ENCODE measurements around the gene MEGF6. TPM values are rescaled to one million over a fixed set of nuclear protein-coding genes. Genes with fewer than 3 reads are reported as not detected.
A peak's percentile ranks its signal among the peaks of the same experiment; 100 is the strongest.

Gene MEGF6
- total and polyA plus RNA-seq, 4 donors = 17.7 to 54.2 (median 48.2) TPM

DNA sequence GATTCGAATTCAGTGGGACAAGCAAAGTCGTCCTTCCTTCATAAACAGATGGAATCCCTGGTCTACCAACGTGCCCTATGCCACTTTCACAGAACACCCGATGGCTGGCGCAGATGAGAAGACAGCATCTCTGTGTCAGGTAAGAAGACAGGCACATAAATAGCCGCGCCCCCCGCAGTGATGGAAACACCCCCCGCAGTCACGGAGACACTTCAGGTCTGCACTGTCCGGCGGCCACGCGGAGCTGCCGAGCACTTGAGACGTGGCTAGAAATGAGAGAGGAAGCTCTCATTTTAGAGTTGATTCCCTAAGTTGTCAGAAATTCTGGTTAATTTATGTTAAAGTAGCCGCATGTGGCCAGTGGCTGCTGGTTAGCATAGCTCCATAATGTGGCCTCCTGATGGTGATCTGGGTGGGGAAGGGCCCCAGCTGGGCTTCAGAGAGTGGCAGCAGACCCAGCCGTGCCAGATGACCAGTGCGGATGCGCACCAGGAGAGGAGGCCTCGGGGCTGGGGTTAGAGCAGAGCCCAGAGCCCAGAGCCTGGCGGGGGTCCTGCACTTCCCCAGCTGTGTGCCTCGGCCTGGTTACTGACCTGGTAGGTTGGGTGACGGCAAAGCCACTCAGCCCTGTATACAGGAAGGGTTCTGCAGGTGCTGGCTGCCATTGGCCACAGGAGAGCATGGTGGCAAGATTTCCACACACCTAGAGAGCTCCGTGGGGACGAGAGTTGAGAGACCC lies 16.4 kb upstream of the MEGF6 start:
- TF ChIP-seq, protein P1, sequence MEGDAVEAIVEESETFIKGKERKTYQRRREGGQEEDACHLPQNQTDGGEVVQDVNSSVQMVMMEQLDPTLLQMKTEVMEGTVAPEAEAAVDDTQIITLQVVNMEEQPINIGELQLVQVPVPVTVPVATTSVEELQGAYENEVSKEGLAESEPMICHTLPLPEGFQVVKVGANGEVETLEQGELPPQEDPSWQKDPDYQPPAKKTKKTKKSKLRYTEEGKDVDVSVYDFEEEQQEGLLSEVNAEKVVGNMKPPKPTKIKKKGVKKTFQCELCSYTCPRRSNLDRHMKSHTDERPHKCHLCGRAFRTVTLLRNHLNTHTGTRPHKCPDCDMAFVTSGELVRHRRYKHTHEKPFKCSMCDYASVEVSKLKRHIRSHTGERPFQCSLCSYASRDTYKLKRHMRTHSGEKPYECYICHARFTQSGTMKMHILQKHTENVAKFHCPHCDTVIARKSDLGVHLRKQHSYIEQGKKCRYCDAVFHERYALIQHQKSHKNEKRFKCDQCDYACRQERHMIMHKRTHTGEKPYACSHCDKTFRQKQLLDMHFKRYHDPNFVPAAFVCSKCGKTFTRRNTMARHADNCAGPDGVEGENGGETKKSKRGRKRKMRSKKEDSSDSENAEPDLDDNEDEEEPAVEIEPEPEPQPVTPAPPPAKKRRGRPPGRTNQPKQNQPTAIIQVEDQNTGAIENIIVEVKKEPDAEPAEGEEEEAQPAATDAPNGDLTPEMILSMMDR (IDR thresholded peaks at IDR 0.05; ENCODE audit: control extremely low read depth, extremely low read depth) = no peak
- Histone ChIP-seq H3K4me1 (ENCODE audit: control insufficient read depth in 5 of 5, insufficient read depth in 5 of 5, low read length in 5 of 5) (peaks cover 6 to 22% (median 7%) of the 10 kb centered on the region in 5 donors), H3K9me3 (ENCODE audit: control insufficient read depth in 4 of 4, insufficient read depth in 3 of 4, low read length in 3 of 4) (no peaks in the 10 kb centered on the region), H3K9ac (ENCODE audit: insufficient read depth in 1 of 2, low read length in 2 of 2) (no peak overlapping the region), H3K27me3 (ENCODE audit: control insufficient read depth in 3 of 3, insufficient read depth in 3 of 3, low read length in 2 of 3) (no peaks in the 10 kb centered on the region), H3K36me3 (ENCODE audit: control insufficient read depth in 4 of 4, insufficient read depth in 4 of 4, low read length in 4 of 4) (peaks cover 11 to 47% (median 21%) of the 10 kb centered on the region in 4 donors), H3K4me3 (no peak overlapping the region), H3K27ac (ENCODE audit: low read depth in 1 of 2, low read length in 1 of 2) (no peak overlapping the region)
- DNase-seq = no peak
- no peak for ATAC-seq (ENCODE audit: insufficient read depth, low FRiP score)
- 96 to 97% methylated on average over 26 of the region's 26 CpGs for WGBS, 2 donors

DNA sequence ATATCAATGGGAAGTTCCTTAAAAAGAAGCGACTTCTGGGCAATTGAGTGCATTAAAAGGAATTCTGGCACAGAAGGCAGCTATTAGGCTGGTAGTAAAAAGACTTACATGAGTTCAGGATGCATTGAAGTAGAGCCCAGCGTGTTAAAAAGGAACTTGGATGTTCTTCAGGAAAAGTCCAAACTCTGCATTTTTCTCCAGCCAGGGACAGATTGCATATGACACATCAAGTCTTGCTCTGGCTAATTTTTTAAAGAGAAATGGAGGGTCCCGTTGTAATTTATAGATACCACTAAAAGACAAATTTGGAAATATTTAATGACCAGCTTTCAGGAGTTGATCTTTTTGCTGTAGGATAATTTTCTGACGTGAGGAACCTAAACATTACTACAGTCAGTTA lies 14.7 kb upstream of the MEGF6 start:
- DNase-seq (no peak), ATAC-seq (ENCODE audit: insufficient read depth, low FRiP score) (no peak)
- Histone ChIP-seq H3K36me3 (ENCODE audit: control insufficient read depth in 4 of 4, insufficient read depth in 4 of 4, low read length in 4 of 4) (peaks cover 11 to 31% (median 17%) of the 10 kb centered on the region in 4 donors), H3K4me1 (ENCODE audit: control insufficient read depth in 5 of 5, insufficient read depth in 5 of 5, low read length in 5 of 5) (peaks cover 6 to 23% (median 7%) of the 10 kb centered on the region in 5 donors), H3K4me3 (no peak overlapping the region), H3K27me3 (ENCODE audit: control insufficient read depth in 3 of 3, insufficient read depth in 3 of 3, low read length in 2 of 3) (no peaks in the 10 kb centered on the region), H3K27ac (ENCODE audit: low read depth in 1 of 2, low read length in 1 of 2) (no peak overlapping the region), H3K9ac (ENCODE audit: insufficient read depth in 1 of 2, low read length in 2 of 2) (no peak overlapping the region), H3K9me3 (ENCODE audit: control insufficient read depth in 4 of 4, insufficient read depth in 3 of 4, low read length in 3 of 4) (no peaks in the 10 kb centered on the region)
- TF ChIP-seq, protein P1 (IDR thresholded peaks at IDR 0.05; ENCODE audit: control extremely low read depth, extremely low read depth) = no peak
- WGBS, 2 donors = 86 to 90% methylated on average over 4 of the region's 4 CpGs

DNA sequence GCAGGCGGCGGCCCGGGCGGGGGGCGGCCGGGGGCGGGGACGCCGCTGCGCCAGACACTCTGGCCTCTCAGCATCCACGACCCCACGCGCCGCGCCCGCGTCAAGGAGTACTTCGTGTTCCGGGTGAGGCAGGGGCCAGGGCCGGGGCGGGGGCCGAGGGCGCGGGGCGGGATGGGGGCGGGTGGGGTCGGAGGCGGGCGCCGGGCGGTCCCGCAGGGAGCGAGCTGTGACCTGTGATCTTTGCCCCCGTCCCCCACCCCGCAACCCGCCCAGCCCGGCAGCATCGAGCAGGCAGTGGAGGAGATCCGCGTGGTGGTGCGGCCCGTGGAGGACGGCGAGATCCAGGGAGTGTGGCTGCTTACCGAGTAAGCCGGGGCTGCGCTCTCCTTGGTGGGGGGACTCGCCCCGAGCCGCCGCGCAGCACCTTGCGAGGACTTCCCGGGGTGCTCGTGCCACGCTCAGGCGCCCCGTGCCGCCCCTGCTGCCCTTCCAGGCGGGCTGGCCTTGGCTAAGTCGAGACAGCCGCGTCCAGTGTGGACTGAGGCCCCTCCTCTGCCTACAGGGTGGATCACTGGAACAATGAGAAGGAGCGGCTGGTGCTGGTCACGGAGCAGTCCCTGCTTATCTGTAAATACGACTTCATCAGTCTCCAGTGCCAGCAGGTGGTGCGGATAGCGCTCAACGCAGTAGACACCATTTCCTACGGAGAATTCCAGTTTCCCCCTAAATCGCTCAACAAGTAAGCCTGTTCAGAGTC lies 14.0 kb upstream of the MEGF6 start:
- Histone ChIP-seq H3K9ac (ENCODE audit: insufficient read depth in 1 of 2, low read length in 2 of 2) (peak overlapping the region in 1 of 2 donors; percentile 19), H3K27me3 (ENCODE audit: control insufficient read depth in 3 of 3, insufficient read depth in 3 of 3, low read length in 2 of 3) (no peaks in the 10 kb centered on the region), H3K4me1 (ENCODE audit: control insufficient read depth in 5 of 5, insufficient read depth in 5 of 5, low read length in 5 of 5) (peaks cover 6 to 23% (median 7%) of the 10 kb centered on the region in 5 donors), H3K9me3 (ENCODE audit: control insufficient read depth in 4 of 4, insufficient read depth in 3 of 4, low read length in 3 of 4) (no peaks in the 10 kb centered on the region), H3K36me3 (ENCODE audit: control insufficient read depth in 4 of 4, insufficient read depth in 4 of 4, low read length in 4 of 4) (peaks cover 6 to 27% (median 17%) of the 10 kb centered on the region in 4 donors), H3K27ac (ENCODE audit: low read depth in 1 of 2, low read length in 1 of 2) (peak overlapping the region in 1 of 2 donors; percentile 73), H3K4me3 (peak overlapping the region; percentile 77)
- peak in 2 of 3 donors; percentile 47 to 55 for DNase-seq
- WGBS, 2 donors = 3 to 8% methylated on average over 30 to 71 of the region's 71 CpGs
- no peak for ATAC-seq (ENCODE audit: insufficient read depth, low FRiP score)
- TF ChIP-seq, protein P1 (IDR thresholded peaks at IDR 0.05; ENCODE audit: control extremely low read depth, extremely low read depth) = no peak
